Left ventricle myocardium inferior (tissue), 1 donor: ENCODE measurements around the gene MMP11. TPM values are rescaled to one million over a fixed set of nuclear protein-coding genes. Genes with fewer than 3 reads are reported as not detected.

Experiments used
- DNase-seq: peaks from one replicate; pipeline ENCODE4 v3.0.0-alpha.2; 2020
- H3K27ac ChIP-seq: fragments of 200-600 bp; replicated peaks from 2 replicates; pipeline ENCODE4 v1.8.0; 2021
- H3K27me3 ChIP-seq: fragments of 200-600 bp; 2 replicates; pipeline ENCODE4 v1.8.0; 2021; ENCODE audit warnings: low read depth
- H3K36me3 ChIP-seq: fragments of 200-600 bp; 2 replicates; pipeline ENCODE4 v1.8.0; 2021
- H3K4me1 ChIP-seq: fragments of 200-600 bp; 2 replicates; pipeline ENCODE4 v1.8.0; 2021
- H3K4me3 ChIP-seq: fragments of 200-600 bp; 2 replicates; pipeline ENCODE4 v1.8.0; 2021; ENCODE audit warnings: mild to moderate bottlenecking, moderate library complexity
- H3K9me3 ChIP-seq: fragments of 200-600 bp; replicated peaks from 2 replicates; pipeline ENCODE4 v1.8.0; 2021
- intact Hi-C: fragments of 100-400 bp; cut with micrococcal nuclease; formaldehyde crosslinking; loops from one replicate; pipeline ENCODE4 v1.11.0; 2022
- total RNA-seq: library from RNA; stranded (reverse); fragmentation: NEBNext Ultra II Directional; extraction: Animal tissue kit (Norgen Biotek cat#: 25700); gene quantifications from one replicate; pipeline ENCODE4 v1.2.1, GENCODE V29; 2021
- TF ChIP-seq, protein P1 (sequence below): fragments of 200-600 bp; IDR thresholded peaks from 2 replicates; pipeline ENCODE4 v1.8.0; 2021; ENCODE audit warnings: antibody characterized with exemption, mild to moderate bottlenecking, borderline replicate concordance
- donor health status: DM: no; HTN: yes; CAD: no; lungs with severe emphysema.

Gene MMP11
- total RNA-seq, 1 donor from 2014 or later = 16.9 TPM

- no peak overlapping the region for H3K27ac ChIP-seq
- peaks cover 84% of the 10 kb centered on the region for H3K36me3 ChIP-seq
These were observed 34.2 kb downstream of the MMP11 start for GRCh38 chr22:23806837-23807236.

GRCh38 chr22:23812378-23812777 lies 39.7 kb downstream of the MMP11 start:
- TF ChIP-seq, protein P1, sequence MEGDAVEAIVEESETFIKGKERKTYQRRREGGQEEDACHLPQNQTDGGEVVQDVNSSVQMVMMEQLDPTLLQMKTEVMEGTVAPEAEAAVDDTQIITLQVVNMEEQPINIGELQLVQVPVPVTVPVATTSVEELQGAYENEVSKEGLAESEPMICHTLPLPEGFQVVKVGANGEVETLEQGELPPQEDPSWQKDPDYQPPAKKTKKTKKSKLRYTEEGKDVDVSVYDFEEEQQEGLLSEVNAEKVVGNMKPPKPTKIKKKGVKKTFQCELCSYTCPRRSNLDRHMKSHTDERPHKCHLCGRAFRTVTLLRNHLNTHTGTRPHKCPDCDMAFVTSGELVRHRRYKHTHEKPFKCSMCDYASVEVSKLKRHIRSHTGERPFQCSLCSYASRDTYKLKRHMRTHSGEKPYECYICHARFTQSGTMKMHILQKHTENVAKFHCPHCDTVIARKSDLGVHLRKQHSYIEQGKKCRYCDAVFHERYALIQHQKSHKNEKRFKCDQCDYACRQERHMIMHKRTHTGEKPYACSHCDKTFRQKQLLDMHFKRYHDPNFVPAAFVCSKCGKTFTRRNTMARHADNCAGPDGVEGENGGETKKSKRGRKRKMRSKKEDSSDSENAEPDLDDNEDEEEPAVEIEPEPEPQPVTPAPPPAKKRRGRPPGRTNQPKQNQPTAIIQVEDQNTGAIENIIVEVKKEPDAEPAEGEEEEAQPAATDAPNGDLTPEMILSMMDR = no peak

More at GRCh38 chr22:23806837-23807236, 34.2 kb downstream of the MMP11 start:
- no peak overlapping the region for H3K4me3 ChIP-seq
- TF ChIP-seq, protein P1 = no peak
- no peak for DNase-seq
- peaks cover 9% of the 10 kb centered on the region for H3K4me1 ChIP-seq
- no peaks in the 10 kb centered on the region for H3K27me3 ChIP-seq
- H3K9me3 ChIP-seq = no peaks in the 10 kb centered on the region
- intact Hi-C loops = no loop called here

DNA sequence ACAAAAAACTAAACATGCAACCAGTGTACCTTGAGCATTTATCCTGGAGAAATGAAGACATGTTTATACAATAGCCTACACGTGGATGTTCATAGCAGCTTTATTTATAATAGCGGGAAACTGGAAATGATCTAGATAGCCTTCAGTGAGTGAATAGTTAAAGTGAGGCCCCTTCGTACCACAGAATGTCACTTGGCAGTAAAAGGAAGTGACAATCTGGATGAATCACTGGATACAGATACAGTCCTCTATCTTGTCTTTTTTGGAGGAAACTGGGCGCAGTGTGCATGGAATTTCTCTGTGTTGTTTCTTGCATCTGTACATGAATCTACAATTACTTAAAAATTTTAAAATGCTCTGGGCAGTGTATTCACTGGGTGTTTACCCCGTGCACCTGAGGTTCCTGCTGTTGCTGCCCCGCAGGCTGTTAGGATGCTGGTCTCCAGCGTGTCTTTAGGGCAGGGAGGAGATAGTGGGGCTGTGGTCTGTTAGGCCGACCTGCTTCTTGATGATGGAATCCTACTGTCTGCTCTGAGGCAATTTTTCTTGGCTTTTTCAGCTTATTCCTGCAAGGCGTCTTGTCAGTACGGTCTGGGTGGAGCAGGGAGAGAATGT lies 43.0 kb downstream of the MMP11 start:
- Histone ChIP-seq H3K4me1 (peaks cover 42% of the 10 kb centered on the region), H3K4me3 (no peak overlapping the region), H3K27ac (peak overlapping the region; percentile 89), H3K27me3 (no peaks in the 10 kb centered on the region), H3K9me3 (no peaks in the 10 kb centered on the region), H3K36me3 (peaks cover 71% of the 10 kb centered on the region)
- DNase-seq = no peak
- intact Hi-C loops = no loop called here
- TF ChIP-seq, protein P1 = no peak

More at GRCh38 chr22:23812378-23812777, 39.7 kb downstream of the MMP11 start:
- no peaks in the 10 kb centered on the region for H3K9me3 ChIP-seq
- no peaks in the 10 kb centered on the region for H3K27me3 ChIP-seq
- H3K4me3 ChIP-seq = no peak overlapping the region
- H3K27ac ChIP-seq = peak overlapping the region; percentile 67
- intact Hi-C loops = no loop called here
- DNase-seq = no peak
- peaks cover 58% of the 10 kb centered on the region for H3K36me3 ChIP-seq
- peaks cover 39% of the 10 kb centered on the region for H3K4me1 ChIP-seq

GRCh38 chr22:23816156-23816976 lies 43.7 kb downstream of the MMP11 start:
- Histone ChIP-seq H3K4me1 (peaks cover 48% of the 10 kb centered on the region), H3K27ac (peak overlapping the region; percentile 89), H3K27me3 (no peaks in the 10 kb centered on the region), H3K36me3 (peaks cover 72% of the 10 kb centered on the region), H3K4me3 (peak overlapping the region; percentile 11), H3K9me3 (no peaks in the 10 kb centered on the region)
- TF ChIP-seq, protein P1 = no peak
- intact Hi-C loops = no loop called here
- DNase-seq = peak; percentile 72

DNA sequence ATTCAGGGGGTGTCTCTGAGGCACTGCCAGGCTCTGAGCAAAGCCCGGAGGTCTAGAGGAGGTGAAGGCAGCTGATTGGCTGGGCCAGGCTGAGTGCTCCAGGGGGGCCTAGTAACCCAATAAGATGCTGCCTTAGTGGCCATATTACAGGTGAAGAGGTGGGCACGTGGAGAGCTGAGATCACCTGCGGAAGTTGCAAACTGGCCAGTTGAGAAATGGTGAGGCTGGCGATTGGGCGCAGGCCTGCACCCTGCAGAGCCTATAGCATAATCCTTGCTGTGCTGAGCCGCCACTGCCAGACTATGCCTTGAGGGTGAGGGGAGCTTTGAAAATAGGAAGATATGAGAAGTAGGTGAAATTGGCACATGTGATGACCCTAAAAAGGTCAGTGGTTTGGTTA lies 44.5 kb downstream of the MMP11 start:
- H3K27me3 ChIP-seq = no peaks in the 10 kb centered on the region
- TF ChIP-seq, protein P1 = no peak
- no peak for DNase-seq
- intact Hi-C loops = no loop called here
- no peaks in the 10 kb centered on the region for H3K9me3 ChIP-seq
- peaks cover 76% of the 10 kb centered on the region for H3K36me3 ChIP-seq
- peaks cover 56% of the 10 kb centered on the region for H3K4me1 ChIP-seq
- peak overlapping the region; percentile 11 for H3K4me3 ChIP-seq
- H3K27ac ChIP-seq = peak overlapping the region; percentile 89
